ENCODE results near the gene GBA3. TPM values are rescaled to one million over a fixed set of nuclear protein-coding genes. Genes with fewer than 3 reads are reported as not detected.

GBA3 gene
- total RNA-seq, 1 donor, result under 0.01 TPM

DNA sequence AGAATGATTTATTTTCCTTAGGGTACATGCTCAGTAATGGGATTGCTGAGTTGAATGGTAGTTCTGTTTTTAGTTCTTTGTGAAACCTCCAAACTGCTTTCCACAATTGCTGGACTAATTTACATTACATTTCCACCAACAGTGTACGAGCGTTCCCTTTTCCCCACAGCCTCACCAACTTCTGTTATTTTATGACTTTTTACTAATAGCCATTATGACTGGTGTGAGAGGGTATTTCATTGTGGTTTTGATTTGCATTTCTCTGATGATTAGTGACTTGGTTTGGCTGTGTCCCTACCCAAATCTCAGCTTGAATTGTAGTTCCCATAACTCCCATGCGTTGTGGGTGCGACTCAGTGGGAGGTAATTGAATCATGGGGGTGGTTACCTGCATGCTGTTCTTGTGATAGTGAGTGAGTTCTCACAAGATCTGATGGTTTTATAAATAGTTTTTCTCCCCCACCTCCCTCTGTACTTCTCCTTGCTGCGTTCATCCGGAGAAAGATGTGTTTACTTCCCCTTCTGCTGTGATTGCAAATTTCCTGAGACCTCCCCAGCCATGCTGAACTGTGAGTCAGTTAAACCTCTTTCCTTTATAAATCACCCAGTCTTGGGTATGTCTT is 95.1 kb downstream of the GBA3 start:
- TF ChIP-seq, protein P1, sequence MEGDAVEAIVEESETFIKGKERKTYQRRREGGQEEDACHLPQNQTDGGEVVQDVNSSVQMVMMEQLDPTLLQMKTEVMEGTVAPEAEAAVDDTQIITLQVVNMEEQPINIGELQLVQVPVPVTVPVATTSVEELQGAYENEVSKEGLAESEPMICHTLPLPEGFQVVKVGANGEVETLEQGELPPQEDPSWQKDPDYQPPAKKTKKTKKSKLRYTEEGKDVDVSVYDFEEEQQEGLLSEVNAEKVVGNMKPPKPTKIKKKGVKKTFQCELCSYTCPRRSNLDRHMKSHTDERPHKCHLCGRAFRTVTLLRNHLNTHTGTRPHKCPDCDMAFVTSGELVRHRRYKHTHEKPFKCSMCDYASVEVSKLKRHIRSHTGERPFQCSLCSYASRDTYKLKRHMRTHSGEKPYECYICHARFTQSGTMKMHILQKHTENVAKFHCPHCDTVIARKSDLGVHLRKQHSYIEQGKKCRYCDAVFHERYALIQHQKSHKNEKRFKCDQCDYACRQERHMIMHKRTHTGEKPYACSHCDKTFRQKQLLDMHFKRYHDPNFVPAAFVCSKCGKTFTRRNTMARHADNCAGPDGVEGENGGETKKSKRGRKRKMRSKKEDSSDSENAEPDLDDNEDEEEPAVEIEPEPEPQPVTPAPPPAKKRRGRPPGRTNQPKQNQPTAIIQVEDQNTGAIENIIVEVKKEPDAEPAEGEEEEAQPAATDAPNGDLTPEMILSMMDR (IDR thresholded peaks at IDR 0.05; ENCODE audit: extremely low read depth, low read depth, low read length), result no peak
- no peak for DNase-seq (ENCODE audit: insufficient read length, low spot score, missing footprints)
- no peak overlapping the region for H3K4me2 ChIP-seq (ENCODE audit: insufficient read depth, low read length)

DNA sequence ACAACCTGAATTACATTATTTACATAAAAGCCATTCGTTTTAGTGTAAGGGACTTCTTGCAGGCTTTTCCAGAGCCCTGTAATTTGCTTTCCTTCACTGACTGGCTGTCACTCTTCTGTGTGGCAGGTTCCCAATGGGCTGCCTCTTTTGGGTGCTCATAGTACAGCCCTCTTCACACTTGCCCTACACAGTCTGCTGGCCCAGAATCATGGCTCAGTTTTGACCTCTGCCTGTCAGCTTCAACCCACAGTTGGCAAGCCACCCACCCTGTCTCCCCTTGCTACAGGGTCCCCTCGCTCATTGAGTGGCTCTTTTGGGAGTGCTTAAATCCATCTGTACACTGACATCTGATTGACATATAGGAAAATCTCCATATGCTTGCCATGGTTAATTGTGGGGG is 97.9 kb downstream of the GBA3 start:
- H3K4me3 ChIP-seq (ENCODE audit: insufficient read depth, low read length), result no peak overlapping the region
- no peaks in the 10 kb centered on the region for H3K4me1 ChIP-seq (ENCODE audit: insufficient read depth, low read length)
- H3K4me2 ChIP-seq (ENCODE audit: insufficient read depth, low read length), result no peak overlapping the region
- no peaks in the 10 kb centered on the region for H3K9me3 ChIP-seq (ENCODE audit: low read depth, low read length)
- DNase-seq (ENCODE audit: insufficient read length, low spot score, missing footprints), result no peak
- H3K36me3 ChIP-seq (ENCODE audit: insufficient read depth, low read length), result no peaks in the 10 kb centered on the region
- TF ChIP-seq, protein P1 (IDR thresholded peaks at IDR 0.05; ENCODE audit: extremely low read depth, low read depth, low read length), result no peak
- H3K27me3 ChIP-seq (ENCODE audit: insufficient read depth, low read length), result no peaks in the 10 kb centered on the region
- H4K20me1 ChIP-seq (ENCODE audit: insufficient read depth, low read length), result no peaks in the 10 kb centered on the region
- H3K27ac ChIP-seq (ENCODE audit: low read depth, low read length), result no peak overlapping the region
- no peak overlapping the region for H2AFZ ChIP-seq (ENCODE audit: low read length)
- no peaks in the 10 kb centered on the region for H3K79me2 ChIP-seq (ENCODE audit: insufficient read depth, low read length)

More for the DNA sequence above, 95.1 kb downstream of the GBA3 start:
- no peak overlapping the region for H3K27ac ChIP-seq (ENCODE audit: low read depth, low read length)
- no peaks in the 10 kb centered on the region for H3K36me3 ChIP-seq (ENCODE audit: insufficient read depth, low read length)
- no peaks in the 10 kb centered on the region for H3K79me2 ChIP-seq (ENCODE audit: insufficient read depth, low read length)
- H3K9me3 ChIP-seq (ENCODE audit: low read depth, low read length), result no peaks in the 10 kb centered on the region
- no peak overlapping the region for H2AFZ ChIP-seq (ENCODE audit: low read length)
- H3K4me1 ChIP-seq (ENCODE audit: insufficient read depth, low read length), result no peaks in the 10 kb centered on the region
- no peak overlapping the region for H3K4me3 ChIP-seq (ENCODE audit: insufficient read depth, low read length)
- no peaks in the 10 kb centered on the region for H4K20me1 ChIP-seq (ENCODE audit: insufficient read depth, low read length)
- no peaks in the 10 kb centered on the region for H3K27me3 ChIP-seq (ENCODE audit: insufficient read depth, low read length)

DNA sequence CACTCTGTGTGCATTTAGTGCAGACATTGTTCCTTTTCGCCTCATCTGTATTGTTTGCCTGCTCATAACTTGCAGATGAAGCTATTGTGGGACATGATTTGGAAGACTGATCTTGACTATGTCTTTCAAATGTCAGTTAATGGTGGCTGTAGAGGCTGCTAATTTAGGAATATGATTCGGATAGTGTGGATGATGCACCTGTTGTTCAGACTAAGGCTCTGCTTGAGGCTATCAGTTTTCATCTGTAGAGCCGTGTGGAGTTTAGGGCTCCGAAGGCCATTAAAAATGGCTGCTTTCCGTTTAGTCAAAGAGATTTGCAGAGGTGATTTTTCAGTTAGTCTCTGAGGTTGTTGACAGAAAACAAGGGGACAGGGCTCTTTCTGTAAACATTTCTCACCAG is 102.0 kb downstream of the GBA3 start:
- no peaks in the 10 kb centered on the region for H3K9me3 ChIP-seq (ENCODE audit: low read depth, low read length)
- no peaks in the 10 kb centered on the region for H4K20me1 ChIP-seq (ENCODE audit: insufficient read depth, low read length)
- H3K4me1 ChIP-seq (ENCODE audit: insufficient read depth, low read length), result no peaks in the 10 kb centered on the region
- H3K4me2 ChIP-seq (ENCODE audit: insufficient read depth, low read length), result no peak overlapping the region
- no peak for DNase-seq (ENCODE audit: insufficient read length, low spot score, missing footprints)
- TF ChIP-seq, protein P1 (IDR thresholded peaks at IDR 0.05; ENCODE audit: extremely low read depth, low read depth, low read length), result no peak
- H3K79me2 ChIP-seq (ENCODE audit: insufficient read depth, low read length), result no peaks in the 10 kb centered on the region
- H3K36me3 ChIP-seq (ENCODE audit: insufficient read depth, low read length), result no peaks in the 10 kb centered on the region
- no peaks in the 10 kb centered on the region for H3K27me3 ChIP-seq (ENCODE audit: insufficient read depth, low read length)
- H3K27ac ChIP-seq (ENCODE audit: low read depth, low read length), result no peak overlapping the region
- no peak overlapping the region for H3K4me3 ChIP-seq (ENCODE audit: insufficient read depth, low read length)
- no peak overlapping the region for H2AFZ ChIP-seq (ENCODE audit: low read length)

DNA sequence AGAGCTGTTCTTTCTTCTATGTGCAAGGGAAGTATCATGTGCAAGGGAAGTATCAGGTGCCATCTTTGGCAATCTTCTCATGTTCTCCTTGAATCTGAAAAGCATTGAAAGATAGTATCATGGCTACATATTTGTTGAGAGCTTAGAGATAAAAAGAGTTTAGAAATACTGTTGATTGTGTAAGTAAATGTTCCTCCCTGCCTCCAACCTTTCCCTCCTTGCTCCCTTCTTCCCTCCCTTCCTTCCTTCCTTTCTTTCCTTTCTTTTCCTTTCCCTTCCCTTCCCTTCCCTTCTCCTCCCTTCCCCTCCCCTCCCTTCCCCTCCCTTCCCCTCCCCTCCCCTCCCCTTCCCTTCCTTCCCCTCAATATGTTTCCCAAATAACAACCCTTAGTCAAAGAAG is 108.7 kb downstream of the GBA3 start:
- H3K4me2 ChIP-seq (ENCODE audit: insufficient read depth, low read length), result no peak overlapping the region

More for the DNA sequence above, 108.7 kb downstream of the GBA3 start:
- Histone ChIP-seq H3K79me2 (ENCODE audit: insufficient read depth, low read length) (no peaks in the 10 kb centered on the region), H3K9me3 (ENCODE audit: low read depth, low read length) (no peaks in the 10 kb centered on the region), H3K4me1 (ENCODE audit: insufficient read depth, low read length) (no peaks in the 10 kb centered on the region), H3K4me3 (ENCODE audit: insufficient read depth, low read length) (no peak overlapping the region), H3K27me3 (ENCODE audit: insufficient read depth, low read length) (no peaks in the 10 kb centered on the region), H4K20me1 (ENCODE audit: insufficient read depth, low read length) (no peaks in the 10 kb centered on the region), H3K27ac (ENCODE audit: low read depth, low read length) (no peak overlapping the region), H3K36me3 (ENCODE audit: insufficient read depth, low read length) (no peaks in the 10 kb centered on the region), H2AFZ (ENCODE audit: low read length) (no peak overlapping the region)
- DNase-seq (ENCODE audit: insufficient read length, low spot score, missing footprints), result no peak
- TF ChIP-seq, protein P1 (IDR thresholded peaks at IDR 0.05; ENCODE audit: extremely low read depth, low read depth, low read length), result no peak
